Measurements from ENCODE around the gene BLM. TPM values are rescaled to one million over a fixed set of nuclear protein-coding genes. Genes with fewer than 3 reads are reported as not detected.

BLM gene
- total RNA-seq, 3 donors from 2014 or later: 0.33 to 7.4 (median 2.2) TPM

DNA sequence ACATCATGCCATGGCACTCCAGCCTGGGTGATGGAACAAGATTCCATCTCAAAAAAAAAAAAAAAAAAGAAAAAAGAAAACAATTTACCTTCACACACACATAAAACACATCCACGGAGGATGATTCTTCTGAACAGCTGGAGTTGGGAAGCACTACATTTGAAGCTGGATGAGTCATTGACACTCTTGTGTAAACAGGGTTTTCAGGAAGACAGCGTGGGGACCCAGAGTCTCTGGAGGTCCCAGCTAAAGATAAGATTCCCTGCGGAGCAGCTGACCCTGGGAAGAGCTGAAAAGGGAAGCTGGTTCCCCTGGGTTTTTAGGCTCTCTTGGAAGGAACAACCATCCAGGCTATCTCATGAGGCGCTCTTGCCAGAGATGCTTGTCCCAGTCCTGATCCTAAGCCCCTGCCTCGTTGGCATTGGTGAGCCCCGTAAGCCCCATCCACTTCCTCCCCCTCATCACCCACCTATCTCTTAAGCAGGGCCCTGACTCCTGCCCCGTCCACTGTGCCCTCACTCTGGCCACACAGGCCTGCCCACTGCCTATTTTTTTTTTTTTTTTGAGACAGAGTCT, 119.2 kb downstream of the BLM start:
- intact Hi-C loops (cut with DNase I; ENCODE audit: low total_unique reads): no loop called here
- no peak for DNase-seq (ENCODE audit: low spot score in 2 of 2)
- no peak overlapping the region for H3K27ac ChIP-seq
- no peak overlapping the region for H3K4me3 ChIP-seq
- TF ChIP-seq POLR2AphosphoS5 (IDR thresholded peaks at IDR 0.05) (no peak), POLR2A (IDR thresholded peaks at IDR 0.05) (no peak)
- TF ChIP-seq, protein P1, sequence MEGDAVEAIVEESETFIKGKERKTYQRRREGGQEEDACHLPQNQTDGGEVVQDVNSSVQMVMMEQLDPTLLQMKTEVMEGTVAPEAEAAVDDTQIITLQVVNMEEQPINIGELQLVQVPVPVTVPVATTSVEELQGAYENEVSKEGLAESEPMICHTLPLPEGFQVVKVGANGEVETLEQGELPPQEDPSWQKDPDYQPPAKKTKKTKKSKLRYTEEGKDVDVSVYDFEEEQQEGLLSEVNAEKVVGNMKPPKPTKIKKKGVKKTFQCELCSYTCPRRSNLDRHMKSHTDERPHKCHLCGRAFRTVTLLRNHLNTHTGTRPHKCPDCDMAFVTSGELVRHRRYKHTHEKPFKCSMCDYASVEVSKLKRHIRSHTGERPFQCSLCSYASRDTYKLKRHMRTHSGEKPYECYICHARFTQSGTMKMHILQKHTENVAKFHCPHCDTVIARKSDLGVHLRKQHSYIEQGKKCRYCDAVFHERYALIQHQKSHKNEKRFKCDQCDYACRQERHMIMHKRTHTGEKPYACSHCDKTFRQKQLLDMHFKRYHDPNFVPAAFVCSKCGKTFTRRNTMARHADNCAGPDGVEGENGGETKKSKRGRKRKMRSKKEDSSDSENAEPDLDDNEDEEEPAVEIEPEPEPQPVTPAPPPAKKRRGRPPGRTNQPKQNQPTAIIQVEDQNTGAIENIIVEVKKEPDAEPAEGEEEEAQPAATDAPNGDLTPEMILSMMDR (IDR thresholded peaks at IDR 0.05): no peak
- H3K27me3 ChIP-seq: no peaks in the 10 kb centered on the region
- H3K4me1 ChIP-seq: peaks cover 0 to 4% of the 10 kb centered on the region in 2 donors
- H3K9me3 ChIP-seq: no peaks in the 10 kb centered on the region
- H3K36me3 ChIP-seq: no peaks in the 10 kb centered on the region

DNA sequence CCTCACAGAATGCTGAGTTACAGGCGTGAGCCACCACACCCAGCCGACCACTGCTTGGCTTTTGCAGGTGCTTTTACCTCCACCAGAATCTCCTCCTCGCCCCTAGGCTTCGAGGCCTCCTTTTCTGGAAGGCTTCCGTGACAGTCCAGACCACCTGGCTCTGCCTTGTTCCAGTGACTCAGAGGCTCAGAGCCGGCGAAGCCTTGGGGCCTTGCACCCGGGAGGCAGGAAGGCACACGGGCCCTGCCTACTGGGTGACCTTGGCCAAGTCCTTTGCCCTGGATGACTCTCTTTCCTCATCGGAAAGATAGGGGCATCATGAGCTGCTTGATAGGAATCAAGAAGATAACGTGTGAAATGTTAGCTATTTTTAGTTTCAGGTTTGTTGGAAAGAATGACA, 119.9 kb downstream of the BLM start:
- intact Hi-C loops (cut with DNase I; ENCODE audit: low total_unique reads): no loop called here
- TF ChIP-seq POLR2AphosphoS5 (IDR thresholded peaks at IDR 0.05) (no peak), POLR2A (IDR thresholded peaks at IDR 0.05) (no peak)
- TF ChIP-seq, protein P1 (IDR thresholded peaks at IDR 0.05): no peak
- Histone ChIP-seq H3K27ac (no peak overlapping the region), H3K4me3 (no peak overlapping the region), H3K4me1 (peaks cover 0 to 4% of the 10 kb centered on the region in 2 donors), H3K9me3 (no peaks in the 10 kb centered on the region), H3K27me3 (no peaks in the 10 kb centered on the region), H3K36me3 (no peaks in the 10 kb centered on the region)
- DNase-seq (ENCODE audit: low spot score in 2 of 2): no peak

DNA sequence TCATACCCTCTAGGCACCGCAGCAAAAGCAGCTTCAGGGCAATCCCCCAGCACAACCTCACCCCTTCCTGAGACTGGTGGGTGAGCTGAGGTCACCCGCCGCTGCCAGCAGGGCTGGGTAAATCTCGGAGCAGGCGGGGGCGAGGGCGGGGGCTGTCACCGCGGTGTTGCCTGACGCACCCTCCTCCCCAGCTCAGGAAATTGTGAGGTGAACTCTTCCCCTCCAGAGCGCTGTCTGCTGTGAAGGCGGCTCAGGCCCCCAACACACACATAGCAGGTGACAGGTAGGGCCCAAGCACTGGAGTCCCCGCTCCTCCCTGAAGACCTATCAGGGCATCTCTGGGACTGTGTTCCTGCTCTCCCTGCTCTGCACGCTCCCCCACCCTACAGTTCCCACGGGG, 121.0 kb downstream of the BLM start:
- H3K27ac ChIP-seq: no peak overlapping the region
- no peaks in the 10 kb centered on the region for H3K36me3 ChIP-seq
- TF ChIP-seq POLR2AphosphoS5 (IDR thresholded peaks at IDR 0.05): no peak
- TF ChIP-seq, protein P1 (IDR thresholded peaks at IDR 0.05): no peak
- no peak for TF ChIP-seq POLR2A (IDR thresholded peaks at IDR 0.05)
- H3K4me3 ChIP-seq: no peak overlapping the region
- no peak for DNase-seq (ENCODE audit: low spot score in 2 of 2)
- intact Hi-C loops (cut with DNase I; ENCODE audit: low total_unique reads): no loop called here
- H3K9me3 ChIP-seq: no peaks in the 10 kb centered on the region
- peaks cover 0 to 4% of the 10 kb centered on the region in 2 donors for H3K4me1 ChIP-seq
- no peaks in the 10 kb centered on the region for H3K27me3 ChIP-seq

DNA sequence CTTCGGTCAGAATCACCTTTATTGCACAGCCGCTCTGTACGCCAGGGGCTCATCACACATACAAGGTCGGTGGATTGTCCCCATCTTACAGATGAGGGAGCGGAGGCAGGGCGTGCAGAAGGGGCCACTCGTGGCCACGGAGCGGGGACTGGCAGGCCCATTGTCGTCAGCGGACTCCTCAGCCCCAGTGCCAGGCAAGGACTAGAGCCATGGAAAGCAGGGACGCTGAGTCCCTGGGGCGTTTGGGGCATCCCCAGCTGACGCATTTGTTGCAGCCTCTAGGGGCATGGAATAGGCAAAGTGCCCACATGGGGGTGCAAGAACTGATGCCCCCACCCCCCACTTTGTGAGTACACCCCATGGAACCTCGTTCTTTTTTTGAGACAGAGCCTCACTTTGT, 121.4 kb downstream of the BLM start:
- DNase-seq (ENCODE audit: low spot score in 2 of 2): no peak
- Histone ChIP-seq H3K36me3 (no peaks in the 10 kb centered on the region), H3K27me3 (no peaks in the 10 kb centered on the region), H3K4me3 (no peak overlapping the region), H3K4me1 (peaks cover 0 to 4% of the 10 kb centered on the region in 2 donors), H3K9me3 (no peaks in the 10 kb centered on the region), H3K27ac (no peak overlapping the region)
- no peak for TF ChIP-seq POLR2A (IDR thresholded peaks at IDR 0.05)
- no peak for TF ChIP-seq POLR2AphosphoS5 (IDR thresholded peaks at IDR 0.05)
- TF ChIP-seq, protein P1 (IDR thresholded peaks at IDR 0.05): no peak
- intact Hi-C loops (cut with DNase I; ENCODE audit: low total_unique reads): no loop called here

DNA sequence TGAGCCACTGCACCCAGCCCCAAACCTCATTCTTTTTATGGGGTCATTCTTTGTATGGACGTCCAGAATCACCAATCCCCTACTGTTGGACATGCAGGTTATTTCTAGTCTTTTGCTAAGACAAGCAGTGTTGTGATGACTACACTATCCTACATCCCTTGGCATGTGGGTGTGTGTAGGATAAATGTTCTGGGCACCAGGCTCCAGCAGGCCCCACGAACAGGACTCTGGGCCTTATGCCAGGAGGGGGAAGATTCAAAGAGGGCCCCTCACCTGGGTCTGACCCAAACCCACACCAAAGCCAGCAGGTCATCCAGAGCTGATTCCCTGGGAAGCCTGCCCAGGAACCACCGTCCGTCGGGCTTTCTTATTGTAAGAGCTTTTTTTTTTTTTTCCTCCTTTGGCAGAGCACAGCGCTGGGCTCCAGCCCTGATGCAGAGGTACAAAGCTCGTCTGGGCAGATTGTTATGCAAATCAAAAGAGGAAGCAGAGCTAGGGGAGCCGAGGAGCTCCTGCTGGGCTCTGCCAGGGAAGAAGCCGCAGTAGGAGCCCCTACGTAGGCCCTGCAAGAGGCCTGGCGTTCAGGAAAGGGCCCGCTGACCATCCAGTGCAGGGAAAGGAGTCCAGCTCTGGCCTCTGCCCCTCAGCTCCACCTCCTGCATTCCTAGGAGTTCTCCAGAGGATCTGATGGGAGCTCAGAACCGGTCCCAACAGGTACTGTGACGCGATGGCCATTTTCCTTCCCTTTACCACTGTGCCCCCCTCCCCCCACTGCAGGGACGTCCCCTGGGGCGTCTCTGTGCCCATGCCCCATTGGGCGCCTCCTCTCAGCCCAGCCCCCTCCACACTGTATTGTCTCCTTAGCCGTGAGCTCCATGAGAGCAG, 122.3 kb downstream of the BLM start:
- Histone ChIP-seq H3K4me1 (peaks cover 0 to 4% of the 10 kb centered on the region in 2 donors), H3K27ac (peak overlapping the region; percentile 73 to 80), H3K36me3 (no peaks in the 10 kb centered on the region), H3K27me3 (no peaks in the 10 kb centered on the region), H3K9me3 (no peaks in the 10 kb centered on the region), H3K4me3 (peak overlapping the region in 2 of 3 donors; percentile 15 to 30)
- intact Hi-C loops (cut with DNase I; ENCODE audit: low total_unique reads): no loop called here
- peak in 1 of 2 donors; percentile 43 for DNase-seq (ENCODE audit: low spot score in 2 of 2)
- no peak for TF ChIP-seq POLR2AphosphoS5 (IDR thresholded peaks at IDR 0.05)
- no peak for TF ChIP-seq POLR2A (IDR thresholded peaks at IDR 0.05)
- TF ChIP-seq, protein P1 (IDR thresholded peaks at IDR 0.05): no peak

Measured in breast epithelium (tissue), 4 donors.